ENCODE measurements around the gene PSMC1. TPM values are rescaled to one million over a fixed set of nuclear protein-coding genes. Genes with fewer than 3 reads are reported as not detected.
"Not testable (repeated sequence)": the region's sequence is repeated elsewhere in the genome, so short reads cannot be mapped to it uniquely, and the experiment has no call there.

PSMC1 gene
- total RNA-seq, result 100 to 1,000 TPM; 156 to 273 (median 207) TPM

GRCh38 chr14:90256354-90257131, at the start of gene PSMC1:
PSMC1 (plus strand) TSS chr14:90256553; CDS start chr14:90256598, 45 bp downstream.
- 0 to 3% (median 0%) methylated on average over 5 to 29 of the region's 55 CpGs; no CpG with 5 or more reads in 1 of the 10 experiments for whole genome bisulfite sequencing, 10 experiments
- peak within 1 kb of the TSS; percentile 82 to 84 for H3K27ac ChIP-seq
- in situ Hi-C loops (cut with MboI; ENCODE audit: low pct_unique_long_range_greater_than_20kb in 2 of 9, low sequenced_read_pairs in 9 of 9, unreplicated experiment in 9 of 9), result no loop called here
- peak; percentile 97 to 100 (median 99) for ATAC-seq (replicated peaks in 6 of 8)
- peaks cover 10 to 13% of the 10 kb centered on the region in 2 donors for H3K4me1 ChIP-seq (replicated peaks in 1 of 2)
- H3K4me3 ChIP-seq, result peak within 1 kb of the TSS; percentile 75 to 95 (median 84)

- H3K4me3 ChIP-seq, result no peak overlapping the region
- H3K4me1 ChIP-seq (replicated peaks in 1 of 2), result no peaks in the 10 kb centered on the region
- no peak overlapping the region for H3K27ac ChIP-seq
- in situ Hi-C loops (cut with MboI; ENCODE audit: low pct_unique_long_range_greater_than_20kb in 2 of 9, low sequenced_read_pairs in 9 of 9, unreplicated experiment in 9 of 9), result loop anchor here in 1 of 9 experiments (10.0 kb wide), 1 partner anchor 238 kb away; no protein-coding TSS in a partner anchor
- 0 to 100% (median 80%) methylated on average over 1 to 5 of the region's 7 CpGs; no CpG with 5 or more reads in 3 of the 10 experiments for WGBS, 10 experiments
- ATAC-seq (replicated peaks in 6 of 8), result no peak
Measured at GRCh38 chr14:90213099-90213748, 43.1 kb upstream of the PSMC1 start.

- Histone ChIP-seq H3K4me1 (replicated peaks in 1 of 2) (no peaks in the 10 kb centered on the region), H3K27ac (no peak overlapping the region), H3K4me3 (no peak overlapping the region)
- no peak for ATAC-seq (replicated peaks in 6 of 8)
- in situ Hi-C loops (cut with MboI; ENCODE audit: low pct_unique_long_range_greater_than_20kb in 2 of 9, low sequenced_read_pairs in 9 of 9, unreplicated experiment in 9 of 9), result loop anchor here in 2 of 9 experiments (25.0 kb wide), 1 partner anchor 241 kb away; no protein-coding TSS in a partner anchor
- WGBS, 10 experiments, result 44 to 100% (median 80%) methylated on average over 1 to 4 of the region's 4 CpGs; no CpG with 5 or more reads in 3 of the 10 experiments
Measured at GRCh38 chr14:90228478-90228877, 27.9 kb upstream of the PSMC1 start.

GRCh38 chr14:90229942-90230341, 26.4 kb upstream of the PSMC1 start:
- ATAC-seq (replicated peaks in 6 of 8); H3K4me3 ChIP-seq; H3K4me1 ChIP-seq (replicated peaks in 1 of 2); H3K27ac ChIP-seq: not testable (repeated sequence)
- 100% methylated on average over 1 of the region's 1 CpG; no CpG with 5 or more reads in 4 of the 10 experiments for WGBS, 10 experiments
- in situ Hi-C loops (cut with MboI; ENCODE audit: low pct_unique_long_range_greater_than_20kb in 2 of 9, low sequenced_read_pairs in 9 of 9, unreplicated experiment in 9 of 9), result loop anchor here in 2 of 9 experiments (25.0 kb wide), 1 partner anchor 243 kb away; no protein-coding TSS in a partner anchor

DNA sequence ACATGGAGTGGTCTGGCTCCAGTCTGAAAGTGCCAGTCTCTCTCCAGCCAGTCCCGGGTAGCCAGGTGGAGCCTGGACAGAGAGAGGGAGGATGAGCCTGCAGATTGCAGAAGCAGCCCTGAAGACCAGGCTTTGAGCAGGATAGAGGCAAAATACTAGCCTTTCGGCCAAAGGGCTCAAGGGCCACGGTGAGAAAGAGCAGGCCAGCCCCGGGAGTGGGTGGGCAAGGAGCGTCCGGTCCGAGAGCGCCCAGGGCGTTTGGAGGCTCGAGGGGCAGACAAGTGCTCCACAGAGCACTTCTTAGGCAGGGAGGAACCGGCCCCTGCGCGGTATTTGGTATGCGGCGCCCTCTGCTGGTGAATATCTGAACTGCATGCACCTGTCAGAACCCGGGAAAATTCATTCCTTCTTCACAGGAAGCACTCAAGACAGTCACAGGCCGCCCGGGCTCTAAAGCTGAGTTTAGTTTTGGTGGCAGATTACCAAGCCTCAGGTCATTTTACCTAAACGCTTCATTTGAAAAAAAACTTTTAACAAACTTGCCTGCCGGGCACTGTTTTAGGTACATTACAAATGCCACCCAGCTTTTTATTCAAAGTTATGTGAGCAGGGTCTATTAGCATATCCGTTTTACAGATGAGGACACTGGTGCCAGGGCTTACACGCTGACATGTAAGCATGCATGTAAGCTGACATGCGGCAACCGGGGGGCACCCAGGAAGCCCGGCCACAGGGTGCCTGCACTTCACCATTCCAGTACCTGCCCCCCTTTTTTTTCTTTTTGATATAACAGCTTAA, 21.0 kb upstream of the PSMC1 start:
- in situ Hi-C loops (cut with MboI; ENCODE audit: low pct_unique_long_range_greater_than_20kb in 2 of 9, low sequenced_read_pairs in 9 of 9, unreplicated experiment in 9 of 9), result loop anchor here in 2 of 9 experiments (25.0 kb wide), 1 partner anchor 248 kb away; no protein-coding TSS in a partner anchor
- 6 to 48% (median 32%) methylated on average over 2 to 9 of the region's 25 CpGs; no CpG with 5 or more reads in 2 of the 10 experiments for WGBS, 10 experiments
- Histone ChIP-seq H3K4me1 (replicated peaks in 1 of 2) (no peaks in the 10 kb centered on the region), H3K4me3 (no peak overlapping the region), H3K27ac (no peak overlapping the region)
- ATAC-seq (replicated peaks in 6 of 8), result peak in 6 of 8 experiments; percentile 36 to 97 (median 81)

DNA sequence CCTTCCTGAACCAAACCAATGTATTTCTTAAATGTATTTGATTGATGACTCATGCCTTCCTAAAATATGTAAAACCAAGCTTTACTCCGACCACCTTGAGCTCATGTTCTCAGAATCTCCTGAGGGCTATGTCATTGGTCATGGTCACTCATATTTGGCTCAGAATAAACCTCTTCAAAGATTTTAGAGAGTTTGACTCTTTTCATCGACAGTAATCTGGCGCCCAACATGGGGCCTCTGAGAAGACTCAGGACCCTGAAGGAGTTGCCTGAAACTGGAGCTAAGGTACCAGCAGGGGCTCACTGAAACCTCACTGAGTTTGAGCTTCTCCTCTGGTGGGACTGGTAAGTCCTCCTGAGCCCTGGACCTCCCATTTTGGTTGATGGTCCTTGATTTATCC, 17.2 kb upstream of the PSMC1 start:
- in situ Hi-C loops (cut with MboI; ENCODE audit: low pct_unique_long_range_greater_than_20kb in 2 of 9, low sequenced_read_pairs in 9 of 9, unreplicated experiment in 9 of 9), result loop anchor here in 2 of 9 experiments (25.0 kb wide), 1 partner anchor 252 kb away; no protein-coding TSS in a partner anchor
- no peak for ATAC-seq (replicated peaks in 6 of 8)
- Histone ChIP-seq H3K4me3 (no peak overlapping the region), H3K4me1 (replicated peaks in 1 of 2) (no peaks in the 10 kb centered on the region), H3K27ac (no peak overlapping the region)
- WGBS, 10 experiments, result 20 to 70% (median 54%) methylated on average over 1 to 3 of the region's 3 CpGs; no CpG with 5 or more reads in 2 of the 10 experiments

GRCh38 chr14:90242444-90242843, 13.9 kb upstream of the PSMC1 start:
- Histone ChIP-seq H3K4me3 (no peak overlapping the region), H3K27ac (no peak overlapping the region), H3K4me1 (replicated peaks in 1 of 2) (no peaks in the 10 kb centered on the region)
- in situ Hi-C loops (cut with MboI; ENCODE audit: low pct_unique_long_range_greater_than_20kb in 2 of 9, low sequenced_read_pairs in 9 of 9, unreplicated experiment in 9 of 9), result loop anchor here in 2 of 9 experiments (25.0 kb wide), 1 partner anchor 255 kb away; no protein-coding TSS in a partner anchor
- ATAC-seq (replicated peaks in 6 of 8), result no peak

DNA sequence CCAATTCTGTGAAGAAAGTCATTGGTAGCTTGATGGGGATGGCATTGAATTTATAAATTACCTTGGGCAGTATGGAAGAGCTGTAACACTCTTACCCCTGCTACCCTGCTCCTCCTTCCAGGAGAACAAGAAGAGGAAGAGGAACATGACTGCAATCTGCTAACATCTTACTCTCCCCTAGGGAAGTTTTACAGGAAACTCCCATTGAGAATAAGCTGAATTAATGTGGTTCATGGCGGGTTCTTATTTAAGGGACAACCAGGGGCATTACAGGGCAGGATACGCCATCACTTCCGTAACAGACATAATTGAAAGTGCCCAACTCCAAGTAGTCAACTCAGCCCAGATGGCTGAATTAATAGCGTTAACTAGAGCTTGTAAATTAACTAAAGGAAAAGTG, 9.4 kb upstream of the PSMC1 start:
- ATAC-seq (replicated peaks in 6 of 8), result no peak
- H3K4me3 ChIP-seq, result no peak overlapping the region
- no peaks in the 10 kb centered on the region for H3K4me1 ChIP-seq (replicated peaks in 1 of 2)
- no peak overlapping the region for H3K27ac ChIP-seq
- WGBS, 10 experiments, result 47 to 100% (median 82%) methylated on average over 3 to 4 of the region's 4 CpGs
- in situ Hi-C loops (cut with MboI; ENCODE audit: low pct_unique_long_range_greater_than_20kb in 2 of 9, low sequenced_read_pairs in 9 of 9, unreplicated experiment in 9 of 9), result loop anchor here in 2 of 9 experiments (25.0 kb wide), 1 partner anchor 260 kb away; no protein-coding TSS in a partner anchor

DNA sequence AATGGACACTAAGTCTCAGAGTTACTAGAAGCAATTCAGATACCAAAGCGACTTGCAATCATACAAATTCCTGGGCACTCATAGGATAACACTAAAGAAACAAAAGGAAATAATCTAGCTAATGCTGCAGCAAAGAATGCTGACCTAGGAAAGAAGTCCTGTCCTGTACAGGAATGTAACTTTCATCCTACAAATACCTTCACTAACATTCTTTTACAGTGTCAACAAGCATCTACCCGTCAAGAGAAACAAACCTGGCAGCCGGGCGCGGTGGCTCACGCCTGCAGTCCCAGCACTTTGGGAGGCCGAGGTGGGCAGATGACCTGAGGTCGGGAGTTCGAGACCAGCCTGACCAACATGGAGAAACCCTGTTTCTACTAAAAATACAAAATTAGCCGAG, 8.9 kb upstream of the PSMC1 start:
- in situ Hi-C loops (cut with MboI; ENCODE audit: low pct_unique_long_range_greater_than_20kb in 2 of 9, low sequenced_read_pairs in 9 of 9, unreplicated experiment in 9 of 9), result loop anchor here in 2 of 9 experiments (25.0 kb wide), 1 partner anchor 260 kb away; no protein-coding TSS in a partner anchor
- H3K4me1 ChIP-seq (replicated peaks in 1 of 2); ATAC-seq (replicated peaks in 6 of 8); H3K4me3 ChIP-seq; H3K27ac ChIP-seq: not testable (repeated sequence)
- WGBS, 10 experiments, result 0 to 50% (median 0%) methylated on average over 1 to 4 of the region's 10 CpGs; no CpG with 5 or more reads in 3 of the 10 experiments

GRCh38 chr14:90248594-90248993, 7.8 kb upstream of the PSMC1 start:
- H3K4me1 ChIP-seq (replicated peaks in 1 of 2), result no peaks in the 10 kb centered on the region
- 0 to 100% (median 60%) methylated on average over 1 to 2 of the region's 2 CpGs; no CpG with 5 or more reads in 3 of the 10 experiments for WGBS, 10 experiments
- no peak overlapping the region for H3K4me3 ChIP-seq
- ATAC-seq (replicated peaks in 6 of 8), result no peak
- no peak overlapping the region for H3K27ac ChIP-seq
- in situ Hi-C loops (cut with MboI; ENCODE audit: low pct_unique_long_range_greater_than_20kb in 2 of 9, low sequenced_read_pairs in 9 of 9, unreplicated experiment in 9 of 9), result loop anchor here in 2 of 9 experiments (25.0 kb wide), 1 partner anchor 261 kb away; no protein-coding TSS in a partner anchor

- no peak for ATAC-seq (replicated peaks in 6 of 8)
- Histone ChIP-seq H3K4me1 (replicated peaks in 1 of 2) (peaks cover 10 to 13% of the 10 kb centered on the region in 2 donors), H3K27ac (no peak overlapping the region), H3K4me3 (no peak overlapping the region)
- WGBS, 10 experiments, result 24 to 100% (median 82%) methylated on average over 1 to 4 of the region's 8 CpGs
- in situ Hi-C loops (cut with MboI; ENCODE audit: low pct_unique_long_range_greater_than_20kb in 2 of 9, low sequenced_read_pairs in 9 of 9, unreplicated experiment in 9 of 9), result no loop called here
Measured at GRCh38 chr14:90253826-90254225, 2.5 kb upstream of the PSMC1 start.

DNA sequence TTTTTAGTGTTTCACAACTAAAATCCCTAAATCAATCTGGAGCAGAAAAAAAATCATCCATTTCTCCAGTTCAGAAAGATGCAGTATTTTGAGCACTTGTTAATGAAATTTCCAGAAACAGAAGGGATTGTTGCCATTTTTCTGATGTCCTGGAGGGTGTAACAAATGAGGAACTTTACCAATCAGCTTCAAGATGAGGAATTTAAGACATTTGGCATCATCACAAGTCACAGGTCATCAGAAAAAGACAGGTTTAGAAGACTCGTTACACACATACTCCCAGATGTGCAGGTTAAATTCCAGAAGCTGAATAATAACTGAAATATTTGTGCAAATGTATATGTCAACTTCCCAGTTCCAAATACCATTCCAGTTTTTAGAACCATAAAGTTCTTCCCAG, 482 bp upstream of the PSMC1 start:
- H3K27ac ChIP-seq, result no peak overlapping the region
- 86 to 100% (median 94%) methylated on average over 1 of the region's 1 CpG; no CpG with 5 or more reads in 4 of the 10 experiments for WGBS, 10 experiments
- ATAC-seq (replicated peaks in 6 of 8), result peak in 1 of 8 experiments; percentile 9
- peak overlapping the region; percentile 75 to 95 (median 84) for H3K4me3 ChIP-seq
- peaks cover 10 to 13% of the 10 kb centered on the region in 2 donors for H3K4me1 ChIP-seq (replicated peaks in 1 of 2)
- in situ Hi-C loops (cut with MboI; ENCODE audit: low pct_unique_long_range_greater_than_20kb in 2 of 9, low sequenced_read_pairs in 9 of 9, unreplicated experiment in 9 of 9), result no loop called here

Measured in motor neuron (in vitro differentiated cells).